HepG2 (cell line): ENCODE results near the gene HEXD. TPM values are rescaled to one million over a fixed set of nuclear protein-coding genes. Genes with fewer than 3 reads are reported as not detected.

Source experiments
- ARNT ChIP-seq: fragments of 450-650 bp; IDR thresholded peaks from 2 replicates; pipeline ENCODE4 v1.6.1; 2017
- CBX2 ChIP-seq, 2 experiments: fragments of 200-600 bp in 1 of 2; sonication (generic); formaldehyde crosslinking in 1 of 2; IDR thresholded peaks; 2 replicates each; pipeline versions ENCODE4 v1.7.0 to v1.8.1; 2018 to 2022; ENCODE audit warnings: low read depth in 2 of 2, low read length in 1 of 2, mild to moderate bottlenecking in 1 of 2, missing genetic modification reagents in 1 of 2
- DMAP1 ChIP-seq: IDR thresholded peaks from 2 replicates; pipeline ENCODE4 v1.6.1; 2016
- EED ChIP-seq: sonication (generic); formaldehyde crosslinking; IDR thresholded peaks from 2 replicates; pipeline ENCODE4 v1.5.0; 2020; ENCODE audit warnings: mild to moderate bottlenecking, missing genetic modification reagents
- FIP1L1 ChIP-seq: fragments of 200-400 bp; formaldehyde crosslinking; IDR thresholded peaks from 2 replicates; pipeline ENCODE4 v1.6.1; 2018; ENCODE audit warnings: low read depth, mild to moderate bottlenecking, low read length, moderate library complexity, borderline replicate concordance; ENCODE audit not compliant: insufficient read depth
- IKZF1 ChIP-seq: fragments of 450-650 bp; IDR thresholded peaks from 2 replicates; pipeline ENCODE4 v1.7.1; 2016
- KDM2A ChIP-seq: sonication (generic); formaldehyde crosslinking; IDR thresholded peaks from 2 replicates; pipeline ENCODE4 v1.4.0; 2020; ENCODE audit warnings: low read depth, missing genetic modification reagents, borderline replicate concordance
- MLX ChIP-seq: IDR thresholded peaks from 2 replicates; pipeline ENCODE4 v1.6.1; 2016
- MTERF4 ChIP-seq: sonication (generic); formaldehyde crosslinking; IDR thresholded peaks from 2 replicates; pipeline ENCODE4 v1.8.0; 2023; ENCODE audit warnings: mild to moderate bottlenecking, missing genetic modification reagents
- MTF2 ChIP-seq: sonication (generic); formaldehyde crosslinking; IDR thresholded peaks from 2 replicates; pipeline ENCODE4 v1.5.0; 2020; ENCODE audit warnings: missing genetic modification reagents, borderline replicate concordance
- PAXIP1 ChIP-seq: sonication (generic); formaldehyde crosslinking; conservative IDR thresholded peaks from 2 replicates; pipeline ENCODE4 v1.4.0; 2020; ENCODE audit warnings: mild to moderate bottlenecking, missing genetic modification reagents, moderate library complexity
- RBAK ChIP-seq: sonication (generic); formaldehyde crosslinking; IDR thresholded peaks from 2 replicates; pipeline ENCODE4 v1.5.1; 2020; ENCODE audit warnings: mild to moderate bottlenecking, missing genetic modification reagents
- STAT5B ChIP-seq: sonication (generic); formaldehyde crosslinking; IDR thresholded peaks from 2 replicates; pipeline ENCODE4 v1.4.0; 2020; ENCODE audit warnings: missing genetic modification reagents
- THYN1 ChIP-seq: sonication (generic); formaldehyde crosslinking; IDR thresholded peaks from 2 replicates; pipeline ENCODE4 v1.8.1; 2023; ENCODE audit warnings: low read depth, mild to moderate bottlenecking, moderate library complexity, missing genetic modification reagents, borderline replicate concordance
- ZNF12 ChIP-seq: sonication (generic); formaldehyde crosslinking; IDR thresholded peaks from 2 replicates; pipeline ENCODE4 v1.5.0; 2020; ENCODE audit warnings: missing genetic modification reagents
- ZNF431 ChIP-seq: sonication (generic); formaldehyde crosslinking; IDR thresholded peaks from 2 replicates; pipeline ENCODE4 v1.9.0; 2022; ENCODE audit warnings: missing genetic modification reagents, low read depth, mild to moderate bottlenecking, borderline replicate concordance
- ZNF484 ChIP-seq: sonication (generic); formaldehyde crosslinking; IDR thresholded peaks from 2 replicates; pipeline ENCODE4 v1.5.1; 2020; ENCODE audit warnings: mild to moderate bottlenecking, low read depth, missing genetic modification reagents, borderline replicate concordance
- ZNF639 ChIP-seq: conservative IDR thresholded peaks from 2 replicates; pipeline ENCODE4 v1.6.1; 2018; ENCODE audit warnings: missing genetic modification reagents
- ZNF672 ChIP-seq: sonication (generic); formaldehyde crosslinking; IDR thresholded peaks from 2 replicates; pipeline ENCODE4 v1.8.1; 2022; ENCODE audit warnings: missing genetic modification reagents
- ZNF776 ChIP-seq: sonication (generic); formaldehyde crosslinking; IDR thresholded peaks from 2 replicates; pipeline ENCODE4 v1.4.0; 2020; ENCODE audit warnings: mild to moderate bottlenecking, missing genetic modification reagents
- ZNF839 ChIP-seq: sonication (generic); formaldehyde crosslinking; IDR thresholded peaks from 2 replicates; pipeline ENCODE4 v1.4.0; 2020; ENCODE audit warnings: missing genetic modification reagents, mild to moderate bottlenecking, borderline replicate concordance
- ZSCAN31 ChIP-seq: sonication (generic); formaldehyde crosslinking; IDR thresholded peaks from 2 replicates; pipeline ENCODE4 v1.5.0; 2020; ENCODE audit warnings: low read depth, mild to moderate bottlenecking, missing genetic modification reagents
- polyA plus RNA-seq, 8 experiments: library from polyadenylated mRNA; depleted of rRNA in 3 of 8; stranded (reverse) in 7 of 8; unstranded in 1 of 8; fragments of >200 nt; fragmentation: Illumina TruSeq in 4 of 8; extraction: Trizol in 4 of 8; gene quantifications; 2 replicates each; pipeline versions ENCODE4 v1.2.1 to v1.2.3, GENCODE V29; 2011 to 2016; ENCODE audit warnings: low read depth in 4 of 8, missing spikeins in 1 of 8, mixed read lengths in 1 of 8; ENCODE audit not compliant: insufficient read depth in 1 of 8
- total RNA-seq, 5 experiments: library from RNA; depleted of rRNA; stranded (reverse); fragments of >200 nt; fragmentation: Illumina TruSeq; extraction: Trizol; gene quantifications; 2 replicates each; pipeline ENCODE4 v1.2.3, GENCODE V29; 2016; ENCODE audit warnings: low read depth in 1 of 5

Gene HEXD
- total and polyA plus RNA-seq, 2 of the 13 experiments (the other 11 are each of a cell fraction or from before 2014, with no cell fraction given): 22.3 to 41.8 TPM

- TF ChIP-seq KDM2A (CRISPR knock-in tag) (peak; percentile 82), FIP1L1 (no peak; the same call in 1 of the 2 replicates), ARNT (peak; percentile 100), CBX2 (IDR thresholded peaks at IDR 0.05; ENCODE audit: low read depth, low read length) (no peak), CBX2 (CRISPR knock-in tag; IDR thresholded peaks at IDR 0.05; ENCODE audit: low read depth) (0 out of 2 replicates have a peak, but pooled peaks have one; percentile 29), EED (0 out of 2 replicates have a peak, but pooled peaks have one; percentile 30), THYN1 (CRISPR knock-in tag) (peak; percentile 76; the same call in 1 of the 2 replicates), MTF2 (no peak), ZNF839 (CRISPR knock-in tag) (peak; percentile 66; the same call in 1 of the 2 replicates), PAXIP1 (CRISPR knock-in tag) (peak; percentile 70), MLX (peak; percentile 66; the same call in 1 of the 2 replicates), MTERF4 (CRISPR knock-in tag) (peak; percentile 95; the same call in 1 of the 2 replicates), ZNF12 (peak; percentile 65; the same call in 1 of the 2 replicates), ZNF639 (CRISPR knock-in tag) (peak; percentile 98), RBAK (CRISPR knock-in tag) (no peak), ZNF776 (peak; percentile 98), ZNF672 (no peak), ZNF431 (peak; percentile 79; the same call in 1 of the 2 replicates), STAT5B (CRISPR knock-in tag) (peak; percentile 50; the same call in 1 of the 2 replicates), ZSCAN31 (CRISPR knock-in tag) (peak; percentile 93), DMAP1 (CRISPR knock-in tag) (peak; percentile 99), IKZF1 (no peak), ZNF484 (CRISPR knock-in tag) (no peak)
Measured at GRCh38 chr17:82458179-82458884, 40.2 kb downstream of the HEXD start, which contains the start of gene NARF (continued).
